PC-9 (cell line): ENCODE data around the gene FBXO41. TPM values are rescaled to one million over a fixed set of nuclear protein-coding genes. Genes with fewer than 3 reads are reported as not detected.

Source experiments
- BruUV-seq: library from RNA; stranded (reverse); fragments of 400-500 nt; replicated peaks from 2 replicates; lab custom pipeline; 2021; lab: Mats Ljungman, UMichigan
- CTCF ChIA-PET: fragments of 300-600 bp; sonication (Branson Sonifier 250); formaldehyde crosslinking; loops from one replicate; lab custom pipeline; 2022; ENCODE audit warnings: antibody characterized with exemption; lab: Charles Lee
- POLR2A ChIA-PET: fragments of 300-600 bp; sonication (Branson Sonifier 250); formaldehyde crosslinking; loops from one replicate; lab custom pipeline; 2022; ENCODE audit warnings: antibody characterized with exemption; ENCODE audit not compliant: unreplicated experiment; lab: Charles Lee
- DNase-seq, 2 experiments: peaks; one replicate each; pipeline versions ENCODE4 v3.0.0 to v3.0.0-alpha.2; 2015 to 2022; ENCODE audit warnings: mixed read lengths in 1 of 2
- H2AFZ ChIP-seq: fragments of 200-600 bp; sonication (generic); 2 replicates; pipeline ENCODE4 v1.8.1; 2017; ENCODE audit warnings: antibody characterized with exemption
- H3F3A ChIP-seq: fragments of 200-600 bp; sonication (generic); 2 replicates; pipeline ENCODE4 v1.8.1; 2017; ENCODE audit warnings: antibody characterized with exemption, mild to moderate bottlenecking, low read depth; ENCODE audit not compliant: insufficient read depth
- H3K27ac ChIP-seq: fragments of 200-600 bp; sonication (generic); 2 replicates; pipeline ENCODE4 v1.6.1; 2016; ENCODE audit warnings: mixed run types
- H3K27me3 ChIP-seq: fragments of 200-600 bp; sonication (generic); 2 replicates; pipeline ENCODE4 v1.6.1; 2016; ENCODE audit warnings: low read depth, mixed run types; ENCODE audit not compliant: insufficient read depth
- H3K36me3 ChIP-seq: fragments of 200-600 bp; sonication (generic); 2 replicates; pipeline ENCODE4 v1.6.1; 2016; ENCODE audit warnings: low read depth, mixed run types
- H3K4me1 ChIP-seq: fragments of 200-600 bp; sonication (generic); replicated peaks from 2 replicates; pipeline ENCODE4 v1.6.1; 2016; ENCODE audit warnings: mixed run types; ENCODE audit not compliant: insufficient read depth
- H3K4me2 ChIP-seq: fragments of 200-600 bp; sonication (generic); 2 replicates; pipeline ENCODE4 v1.6.1; 2017; ENCODE audit warnings: mixed run types
- H3K4me3 ChIP-seq: fragments of 200-600 bp; sonication (generic); 2 replicates; pipeline ENCODE4 v1.6.1; 2016; ENCODE audit warnings: mixed run types
- H3K79me2 ChIP-seq: fragments of 200-600 bp; sonication (generic); 2 replicates; pipeline ENCODE4 v1.6.1; 2017; ENCODE audit warnings: low read depth, mixed run types
- H3K9me2 ChIP-seq: fragments of 200-600 bp; sonication (generic); 2 replicates; pipeline ENCODE4 v1.8.1; 2017; ENCODE audit warnings: mild to moderate bottlenecking; ENCODE audit not compliant: insufficient read depth
- H3K9me3 ChIP-seq: fragments of 200-600 bp; sonication (generic); 2 replicates; pipeline ENCODE4 v1.8.1; 2016; ENCODE audit warnings: low read depth; ENCODE audit not compliant: insufficient read depth
- H4K20me1 ChIP-seq: fragments of 200-600 bp; sonication (generic); 2 replicates; pipeline ENCODE4 v1.8.1; 2017; ENCODE audit not compliant: insufficient read depth
- CTCF ChIP-seq: fragments of 200-600 bp; sonication (generic); conservative IDR thresholded peaks from 2 replicates; pipeline ENCODE4 v1.6.1; 2017; ENCODE audit warnings: mixed run types, antibody characterized with exemption, mild to moderate bottlenecking, moderate library complexity
- EZH2 ChIP-seq: fragments of 200-600 bp; sonication (generic); IDR thresholded peaks from 2 replicates; pipeline ENCODE4 v1.8.0; 2017; ENCODE audit warnings: antibody characterized with exemption, low read depth
- intact Hi-C: fragments of 100-400 bp; cut with micrococcal nuclease; formaldehyde crosslinking; loops from one replicate; pipeline ENCODE4 v1.10.0; 2022; ENCODE audit not compliant: unreplicated experiment
- total RNA-seq: library from RNA; stranded (reverse); gene quantifications from 2 replicates; pipeline ENCODE4 v1.2.3, GENCODE V29; 2021

FBXO41 gene
- total RNA-seq, 1 experiment from 2014 or later = 16.4 TPM

- CTCF ChIA-PET = no interaction called here
- Histone ChIP-seq H3K79me2 (peaks cover 79% of the 10 kb centered on the region), H3F3A (peaks cover 13% of the 10 kb centered on the region), H3K4me1 (peaks cover 20% of the 10 kb centered on the region), H3K4me2 (peak overlapping the region; percentile 98; the same call in 1 of the 2 replicates), H2AFZ (no peak overlapping the region), H3K4me3 (no peak overlapping the region), H3K36me3 (peaks cover 24% of the 10 kb centered on the region), H3K9me2 (no peaks in the 10 kb centered on the region), H3K27ac (no peak overlapping the region), H3K9me3 (no peaks in the 10 kb centered on the region), H4K20me1 (peaks cover 57% of the 10 kb centered on the region), H3K27me3 (no peaks in the 10 kb centered on the region)
- no peak for DNase-seq
- no peak for TF ChIP-seq EZH2
- TF ChIP-seq CTCF = no peak
- BruUV-seq = no TSS peak
- intact Hi-C loops = loop anchor here (10.0 kb wide), 1 partner anchor 148 kb away; the partner anchor contains the start of gene ALMS1
- POLR2A ChIA-PET = interaction anchor here (0.7 kb wide), 1 partner anchor 149 kb away, joined by 3 read pairs; the partner anchor contains the start of gene ALMS1
Measured at GRCh38 chr2:73237168-73237567, 47.1 kb downstream of the FBXO41 start.

- H3K4me2 ChIP-seq = peak overlapping the region; percentile 98
- H4K20me1 ChIP-seq = peaks cover 48% of the 10 kb centered on the region
- ChIA-PET CTCF (interaction anchor here (0.6 to 0.7 kb wide), 2 partner anchors 305 to 946 kb away, joined by 3 to 4 read pairs; no protein-coding TSS in a partner anchor), POLR2A (interaction anchor here (0.6 kb wide), 1 partner anchor 48 kb away, joined by 5 read pairs; no protein-coding TSS in a partner anchor)
- TF ChIP-seq EZH2 (no peak), CTCF (no peak)
- intact Hi-C loops = loop anchor here (10.0 kb wide), 1 partner anchor 149 kb away; the partner anchor contains the start of gene ALMS1
- no peaks in the 10 kb centered on the region for H3K9me2 ChIP-seq
- no peak for DNase-seq
- H3K4me3 ChIP-seq = peak overlapping the region; percentile 89
- no peak overlapping the region for H3K27ac ChIP-seq
- no peaks in the 10 kb centered on the region for H3K27me3 ChIP-seq
- no peaks in the 10 kb centered on the region for H3K9me3 ChIP-seq
- peaks cover 16% of the 10 kb centered on the region; the same call in 1 of the 2 replicates for H3K36me3 ChIP-seq
- H3K4me1 ChIP-seq = peaks cover 20% of the 10 kb centered on the region
- peaks cover 62% of the 10 kb centered on the region for H3K79me2 ChIP-seq
- no peak overlapping the region for H2AFZ ChIP-seq
- H3F3A ChIP-seq = peaks cover 13% of the 10 kb centered on the region
- BruUV-seq = no TSS peak
Measured at GRCh38 chr2:73235315-73236028, 48.8 kb downstream of the FBXO41 start.

- peak within 1 kb of the TSS; percentile 89 for H3K4me3 ChIP-seq
- no peaks in the 10 kb centered on the region for H3K9me2 ChIP-seq
- peak within 1 kb of the TSS; percentile 98 for H3K4me2 ChIP-seq
- no peak for TF ChIP-seq EZH2
- no peak for TF ChIP-seq CTCF
- peaks cover 6% of the 10 kb centered on the region for H3F3A ChIP-seq
- DNase-seq = peak; percentile 77 to 82
- H2AFZ ChIP-seq = peak within 1 kb of the TSS; percentile 96
- peaks cover 37% of the 10 kb centered on the region for H4K20me1 ChIP-seq
- no peaks in the 10 kb centered on the region for H3K9me3 ChIP-seq
- intact Hi-C loops = loop anchor here (1.0 to 10.0 kb wide), 3 partner anchors 10 to 151 kb away; partner anchors contain the start of genes ALMS1 and SMYD5
- peaks cover 20% of the 10 kb centered on the region for H3K4me1 ChIP-seq
- peak within 1 kb of the TSS; percentile 82 for H3K27ac ChIP-seq
- H3K36me3 ChIP-seq = 0 out of 2 replicates have a peak, but pooled peaks cover 6% of the 10 kb centered on the region
- BruUV-seq = no TSS peak
- POLR2A ChIA-PET = interaction anchor here (0.5 to 1.1 kb wide), 7 partner anchors 22 to 503 kb away, joined by 3 to 6 read pairs (median 4); partner anchors contain the start of genes SPR and TPRKB
- H3K27me3 ChIP-seq = no peaks in the 10 kb centered on the region
- H3K79me2 ChIP-seq = peaks cover 51% of the 10 kb centered on the region
- CTCF ChIA-PET = interaction anchor here (1.0 kb wide), 1 partner anchor 22 kb away, joined by 3 read pairs; no protein-coding TSS in a partner anchor
Measured at GRCh38 chr2:73233932-73234832, 50.1 kb downstream of the FBXO41 start, which contains the start of gene CCT7. TSS of gene CCT7 (plus strand) at chr2:73234308. CDS start at chr2:73234379, 71 bp downstream.
